ENCODE measurements around the gene CCDC60. TPM values are rescaled to one million over a fixed set of nuclear protein-coding genes. Genes with fewer than 3 reads are reported as not detected.
A peak's percentile ranks its signal among the peaks of the same experiment; 100 is the strongest.

CCDC60 gene
- total RNA-seq, 2 donors from 2014 or later, result not detected

GRCh38 chr12:119375075-119375882, 40.8 kb downstream of the CCDC60 start:
- no peaks in the 10 kb centered on the region for H3K9me3 ChIP-seq
- H3K36me3 ChIP-seq, result no peaks in the 10 kb centered on the region
- DNase-seq (ENCODE audit: low spot score), result no peak
- no peaks in the 10 kb centered on the region for H3K27me3 ChIP-seq
- H3K4me3 ChIP-seq, result no peak overlapping the region
- H3K27ac ChIP-seq, result no peak overlapping the region
- H3K4me1 ChIP-seq, result peaks cover 0 to 43% of the 10 kb centered on the region in 2 donors
- TF ChIP-seq CTCF (IDR thresholded peaks at IDR 0.05), result no peak

GRCh38 chr12:119375883-119376190, 41.3 kb downstream of the CCDC60 start:
- Histone ChIP-seq H3K4me3 (no peak overlapping the region), H3K27me3 (no peaks in the 10 kb centered on the region), H3K9me3 (no peaks in the 10 kb centered on the region), H3K27ac (no peak overlapping the region), H3K36me3 (no peaks in the 10 kb centered on the region), H3K4me1 (peaks cover 0 to 37% of the 10 kb centered on the region in 2 donors)
- no peak for TF ChIP-seq CTCF (IDR thresholded peaks at IDR 0.05)
- no peak for DNase-seq (ENCODE audit: low spot score)

- no peaks in the 10 kb centered on the region for H3K36me3 ChIP-seq
- no peak for DNase-seq (ENCODE audit: low spot score)
- H3K9me3 ChIP-seq, result no peaks in the 10 kb centered on the region
- H3K27me3 ChIP-seq, result no peaks in the 10 kb centered on the region
- peak overlapping the region in 1 of 2 donors; percentile 47 for H3K27ac ChIP-seq
- no peak overlapping the region for H3K4me3 ChIP-seq
- peaks cover 0 to 29% of the 10 kb centered on the region in 2 donors for H3K4me1 ChIP-seq
- no peak for TF ChIP-seq CTCF (IDR thresholded peaks at IDR 0.05)
These were observed 44.4 kb downstream of the CCDC60 start for GRCh38 chr12:119378903-119379302.

- no peak for TF ChIP-seq CTCF (IDR thresholded peaks at IDR 0.05)
- DNase-seq (ENCODE audit: low spot score), result no peak
- Histone ChIP-seq H3K27me3 (no peaks in the 10 kb centered on the region), H3K4me1 (peaks cover 0 to 12% of the 10 kb centered on the region in 2 donors), H3K4me3 (no peak overlapping the region), H3K27ac (peak overlapping the region in 1 of 2 donors; percentile 34), H3K9me3 (no peaks in the 10 kb centered on the region), H3K36me3 (no peaks in the 10 kb centered on the region)
These were observed 47.1 kb downstream of the CCDC60 start for GRCh38 chr12:119381471-119382235.

- peaks cover 0 to 12% of the 10 kb centered on the region in 2 donors for H3K4me1 ChIP-seq
- H3K27me3 ChIP-seq, result no peaks in the 10 kb centered on the region
- H3K27ac ChIP-seq, result no peak overlapping the region
- H3K9me3 ChIP-seq, result no peaks in the 10 kb centered on the region
- TF ChIP-seq CTCF (IDR thresholded peaks at IDR 0.05), result no peak
- H3K4me3 ChIP-seq, result no peak overlapping the region
- no peaks in the 10 kb centered on the region for H3K36me3 ChIP-seq
- no peak for DNase-seq (ENCODE audit: low spot score)
These were observed 48.7 kb downstream of the CCDC60 start for GRCh38 chr12:119383206-119383605.

Measured in right atrium auricular region (tissue), 2 donors.